ENCODE data around the gene TDRD3.
A peak's percentile ranks its signal among the peaks of the same experiment; 100 is the strongest.
"Not testable (repeated sequence)": the region's sequence is repeated elsewhere in the genome, so short reads cannot be mapped to it uniquely, and the experiment has no call there.

The TDRD3 gene

GRCh38 chr13:60396783-60397703 is at the start of gene TDRD3:
Gene TDRD3, plus strand, starts transcription at chr13:60397220. Its CDS starts 145 bp downstream, at chr13:60397365.
- peak; percentile 62 for DNase-seq

DNA sequence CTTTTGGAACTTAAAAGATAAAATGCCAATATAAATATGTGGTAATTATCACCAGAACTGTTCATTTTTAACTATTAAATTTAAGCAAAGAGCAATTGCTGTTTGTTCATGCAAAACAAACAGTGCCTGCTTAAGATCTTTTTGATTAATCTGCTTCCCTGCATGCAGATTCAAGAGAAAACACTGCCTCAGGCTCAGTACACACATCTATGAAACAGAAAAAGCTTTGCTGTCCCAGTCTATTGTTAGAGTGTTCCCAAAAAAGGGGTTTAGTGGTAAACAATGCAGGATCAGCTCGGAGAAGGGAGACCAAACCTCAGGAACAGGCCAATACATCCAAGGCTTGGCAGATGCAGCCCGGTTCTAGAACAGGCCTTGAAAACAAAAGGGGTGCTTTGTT is 49.3 kb upstream of the TDRD3 start:
- DNase-seq, result no peak

DNA sequence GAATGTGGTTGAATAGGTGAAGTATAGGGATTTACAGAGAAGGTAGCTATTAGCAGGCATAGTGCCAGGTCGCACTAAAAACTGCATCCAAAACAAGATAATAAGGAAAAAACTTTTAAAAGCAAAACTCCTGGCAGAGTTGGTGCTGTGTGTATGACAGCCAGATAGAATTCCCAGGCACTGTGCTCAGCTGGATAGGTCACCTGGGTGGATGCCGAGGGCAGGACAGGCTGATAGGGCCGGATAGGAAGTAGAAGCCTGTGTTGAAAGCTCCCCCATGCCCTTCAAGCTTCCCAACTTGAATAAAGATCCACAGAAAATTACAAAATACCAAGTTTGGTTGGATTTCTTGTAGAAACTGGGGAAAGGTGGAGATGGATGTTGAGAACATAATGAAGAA is 48.9 kb upstream of the TDRD3 start:
- DNase-seq, result no peak

DNA sequence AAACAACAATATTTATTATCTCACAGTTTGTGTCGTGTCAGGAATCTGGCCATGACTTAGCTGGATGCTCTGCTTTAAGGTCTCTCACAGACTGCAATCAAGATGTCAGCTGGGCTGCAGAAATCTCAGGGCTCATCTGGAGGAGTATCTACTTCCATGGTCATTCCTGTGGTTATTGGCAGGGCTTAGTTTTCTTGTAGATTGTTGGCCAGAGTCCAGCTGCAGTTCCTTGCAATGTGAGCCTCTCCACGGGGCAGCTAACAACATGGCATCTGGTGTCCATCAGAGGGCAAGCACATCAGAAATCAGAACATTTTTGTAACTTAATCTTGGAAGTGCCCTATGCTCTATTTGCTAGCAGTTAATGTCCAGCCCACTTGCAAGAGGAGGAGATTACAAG is 45.7 kb upstream of the TDRD3 start:
- no peak for DNase-seq

DNA sequence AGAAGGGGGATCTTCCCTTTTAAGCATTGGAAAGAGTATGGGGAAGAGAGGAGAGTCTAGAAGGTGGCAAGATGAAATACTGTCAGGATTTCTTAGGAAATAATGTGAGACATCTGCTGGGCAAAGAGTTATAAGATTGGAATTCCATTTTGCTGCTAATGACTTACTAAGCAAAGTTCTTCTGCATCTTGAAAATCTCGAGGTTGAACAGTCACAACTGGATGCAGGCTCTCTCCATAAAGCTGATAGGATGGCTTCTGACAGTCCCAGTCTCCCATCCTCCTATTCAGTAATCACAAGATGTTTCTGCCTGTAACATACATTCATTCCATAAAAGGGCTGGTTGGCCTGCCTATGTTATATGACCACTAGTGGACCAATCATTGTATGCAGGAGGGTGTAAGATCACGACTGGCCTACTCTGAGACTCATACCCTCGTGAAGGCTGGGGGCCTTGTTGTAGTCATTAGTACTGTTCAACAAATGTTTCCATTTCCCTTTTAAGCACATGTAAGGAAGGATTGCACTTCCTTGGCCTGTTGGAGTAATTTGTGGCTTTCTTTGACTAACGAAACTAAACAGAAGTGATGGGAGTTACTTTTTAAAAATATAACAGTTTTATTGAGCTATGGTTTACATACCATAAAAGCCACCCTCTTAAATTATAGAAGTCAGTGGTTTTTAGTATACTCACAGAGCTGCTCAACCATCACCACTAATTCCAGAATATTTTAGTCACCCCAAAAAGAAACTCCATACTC is 45.0 kb upstream of the TDRD3 start:
- no peak for DNase-seq

- no peak for DNase-seq
These were observed 44.4 kb upstream of the TDRD3 start for GRCh38 chr13:60352644-60353043.

- no peak for DNase-seq
These were observed 42.0 kb upstream of the TDRD3 start for GRCh38 chr13:60355056-60355455.

GRCh38 chr13:60356970-60357369 is 40.0 kb upstream of the TDRD3 start:
- DNase-seq, result no peak

- DNase-seq, result no peak
These were observed 38.6 kb upstream of the TDRD3 start for GRCh38 chr13:60358453-60358852.

DNA sequence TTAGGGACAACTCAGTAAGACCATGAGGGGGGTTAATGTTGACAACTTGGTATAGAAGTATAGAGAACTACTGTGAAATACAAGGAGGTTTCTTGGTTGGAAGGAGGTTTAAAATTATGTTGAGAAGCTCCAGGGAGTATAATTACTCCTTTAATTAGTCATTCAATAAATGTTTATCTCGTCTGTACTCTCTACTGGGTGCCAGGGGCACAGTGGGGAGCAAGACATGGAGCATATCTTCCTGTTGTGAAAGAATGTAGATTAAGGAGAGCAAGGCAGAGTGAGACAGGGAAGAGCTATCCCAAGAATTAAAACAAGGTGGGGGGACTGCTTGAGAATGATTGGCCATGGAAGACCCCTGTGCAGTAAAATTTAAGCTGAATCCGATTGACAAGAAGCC is 33.7 kb upstream of the TDRD3 start:
- no peak for DNase-seq

GRCh38 chr13:60369242-60369641 is 27.8 kb upstream of the TDRD3 start:
- DNase-seq, result no peak

DNA sequence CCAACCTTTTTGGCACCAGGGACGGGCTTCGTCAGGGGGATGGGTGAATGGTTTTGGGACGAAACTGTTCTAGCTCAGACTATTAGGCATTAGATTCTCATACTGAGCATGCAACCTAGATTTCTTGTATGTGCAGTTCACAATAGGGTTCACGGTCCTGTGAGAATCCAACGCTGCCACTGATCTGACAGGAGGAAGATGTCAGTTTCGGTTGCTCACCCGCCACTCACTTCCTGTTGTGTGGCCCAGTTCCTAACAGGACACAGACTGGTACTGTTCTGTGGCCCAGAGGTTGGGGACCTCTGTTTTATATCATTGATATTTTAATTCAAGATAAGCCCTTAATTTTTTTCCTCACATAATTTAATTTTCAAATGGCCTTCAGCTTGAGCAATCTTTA is 26.7 kb upstream of the TDRD3 start:
- no peak for DNase-seq

DNA sequence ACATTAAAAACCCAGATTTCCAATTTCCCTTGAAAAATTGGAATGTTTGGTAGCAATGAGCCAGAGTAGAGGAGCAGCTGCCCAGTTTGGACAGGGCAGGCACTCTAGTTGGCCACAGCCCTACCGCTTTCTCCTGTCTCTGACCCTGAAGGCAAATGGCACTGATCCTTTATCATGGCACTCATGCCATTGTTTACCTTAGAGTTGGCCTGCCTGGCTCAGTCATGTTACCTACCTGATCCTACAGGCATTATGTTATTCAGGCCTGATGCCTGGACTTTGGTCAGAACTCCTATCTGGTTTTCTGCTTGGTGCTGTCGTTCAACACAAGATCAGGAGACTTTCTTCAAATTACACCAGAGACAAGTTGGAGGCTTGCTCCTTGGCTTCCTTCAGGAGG is 24.9 kb upstream of the TDRD3 start:
- DNase-seq, result no peak

GRCh38 chr13:60379282-60379681 is 17.7 kb upstream of the TDRD3 start:
- DNase-seq, result not testable (repeated sequence)

- DNase-seq, result no peak
These were observed 17.0 kb upstream of the TDRD3 start for GRCh38 chr13:60379837-60380565.

DNA sequence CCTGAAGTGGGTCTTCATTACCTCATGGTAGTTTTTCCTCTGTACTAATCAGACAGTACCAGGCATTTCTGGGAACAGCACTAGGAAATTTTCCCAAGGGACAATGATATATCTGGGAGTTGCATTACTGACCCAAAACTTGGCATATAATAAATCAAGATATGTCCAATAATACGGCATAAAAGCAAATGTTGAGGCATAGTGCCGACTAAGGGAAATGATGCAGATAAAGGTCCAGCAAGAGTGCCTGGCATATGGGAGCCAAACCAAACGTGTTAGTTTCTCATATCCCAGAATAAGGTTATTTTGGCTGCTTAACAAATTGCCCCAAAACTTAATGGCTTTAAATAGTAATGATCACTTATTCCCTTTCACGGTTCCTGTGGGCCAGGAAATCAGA is 12.1 kb upstream of the TDRD3 start:
- no peak for DNase-seq

DNA sequence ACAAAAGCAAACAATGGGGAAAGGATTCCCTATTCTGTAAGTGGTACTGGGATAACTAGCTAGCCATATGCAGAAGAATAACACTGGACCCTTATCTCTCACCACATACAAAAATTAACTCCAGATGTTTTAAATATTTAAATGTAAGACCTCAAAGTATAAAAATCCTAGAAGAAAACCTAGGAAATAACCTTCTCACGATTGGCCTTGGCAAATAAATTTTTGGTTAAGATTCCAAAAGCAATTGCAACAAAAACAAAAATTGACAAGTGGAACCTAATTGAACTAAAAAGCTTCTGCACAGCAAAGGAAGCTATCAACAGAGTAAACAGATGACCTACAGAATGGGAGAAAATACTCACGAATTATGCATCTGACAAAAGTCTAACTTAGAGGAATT is 10.8 kb upstream of the TDRD3 start:
- DNase-seq, result no peak

GRCh38 chr13:60392131-60392530 is 4.9 kb upstream of the TDRD3 start:
- DNase-seq, result no peak

DNA sequence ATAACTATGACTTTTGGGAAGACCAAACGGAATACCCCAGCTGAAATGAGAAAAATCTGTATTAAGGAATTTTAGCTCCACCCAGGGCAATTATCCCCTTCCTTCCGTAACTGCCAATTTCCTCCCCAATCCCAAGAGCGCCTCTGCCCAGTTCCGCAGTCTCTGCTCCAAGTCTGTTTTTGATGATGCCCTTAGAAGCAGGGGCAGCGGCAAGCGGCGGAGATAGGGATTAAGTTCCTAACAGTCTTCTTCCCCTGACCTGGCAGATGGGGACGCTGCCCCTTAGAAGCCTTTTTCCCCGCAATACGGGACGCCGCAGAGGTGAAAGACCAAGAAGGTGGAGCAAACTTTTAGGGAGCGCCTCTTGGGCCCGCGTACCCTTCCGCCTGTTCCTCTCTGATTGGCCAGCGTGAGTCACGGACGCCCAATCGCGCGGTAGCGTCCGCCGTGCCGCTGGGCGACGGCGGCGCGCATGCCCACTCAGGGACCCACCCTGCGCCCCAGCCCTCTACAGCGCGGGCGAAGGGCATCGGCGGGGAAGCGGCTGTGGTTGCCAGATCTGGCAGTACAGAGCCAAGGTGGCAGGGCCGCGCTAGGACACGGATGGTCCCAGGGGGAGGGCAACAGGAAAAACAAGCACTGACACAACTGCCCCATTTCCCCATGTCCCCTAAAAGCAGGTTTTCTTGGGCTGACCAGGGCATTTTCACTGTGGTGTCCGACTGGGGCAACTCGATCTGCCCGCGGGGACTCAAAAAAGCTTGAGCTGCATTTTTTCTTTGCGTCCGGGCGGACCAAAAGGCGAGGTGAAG is 843 bp upstream of the TDRD3 start:
- peak; percentile 66 for DNase-seq

DNA sequence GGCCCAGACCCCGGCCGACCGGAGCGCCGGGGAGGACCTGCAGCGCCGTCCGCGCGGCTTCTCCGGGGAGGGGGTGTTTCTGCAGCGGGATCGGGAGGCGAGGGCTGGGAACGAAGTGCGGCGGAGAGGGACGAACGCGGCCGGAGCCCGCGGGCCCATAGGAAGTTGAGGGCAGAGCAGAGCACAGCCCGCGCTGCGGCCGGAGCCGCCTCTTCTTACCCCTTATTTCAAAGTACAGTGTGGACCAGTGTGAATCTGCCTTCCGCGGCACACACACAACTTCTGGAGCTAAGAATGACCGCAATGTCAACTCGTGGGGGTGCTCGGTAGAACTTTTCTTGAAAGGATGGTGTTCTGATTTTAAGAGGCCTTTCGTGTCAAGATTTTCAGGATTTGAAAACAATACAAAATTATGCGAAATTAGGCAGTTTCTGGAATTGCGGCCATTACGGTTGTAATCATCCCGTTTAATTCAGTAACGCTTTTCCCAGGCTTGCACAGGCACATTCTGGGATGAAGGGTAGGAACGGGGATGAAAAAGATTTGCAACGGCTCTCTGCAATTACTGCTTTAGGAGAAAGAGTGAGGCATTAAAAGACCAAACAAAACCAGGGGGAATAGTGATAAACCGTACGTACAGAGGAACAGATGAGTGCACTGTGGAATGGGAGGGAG is 821 bp downstream of the TDRD3 start:
- no peak for DNase-seq

GRCh38 chr13:60398379-60398891 is 1.4 kb downstream of the TDRD3 start:
- DNase-seq, result no peak

Measured in NCI-H2107 (cell line).